WTC11 (cell line): ENCODE data around the gene RRAGD.

ENCODE experiments used
- ARID4B ChIP-seq: sonication (generic); formaldehyde crosslinking; IDR thresholded peaks from 2 replicates; pipeline ENCODE4 v1.8.0; 2023; ENCODE audit warnings: missing genetic modification reagents, mild to moderate bottlenecking, borderline replicate concordance
- CREB1 ChIP-seq: sonication (generic); formaldehyde crosslinking; IDR thresholded peaks from 2 replicates; pipeline ENCODE4 v1.8.0; 2023; ENCODE audit warnings: mild to moderate bottlenecking, missing genetic modification reagents
- CTCF ChIP-seq: fragments of 200-600 bp; IDR thresholded peaks from 2 replicates; pipeline ENCODE4 v1.8.0; 2022; ENCODE audit warnings: antibody characterized with exemption
- GABPB1 ChIP-seq: sonication (generic); formaldehyde crosslinking; IDR thresholded peaks from 2 replicates; pipeline ENCODE4 v1.8.1; 2023; ENCODE audit warnings: mild to moderate bottlenecking, missing genetic modification reagents
- MAX ChIP-seq: sonication (generic); formaldehyde crosslinking; IDR thresholded peaks from 2 replicates; pipeline ENCODE4 v1.8.0; 2022; ENCODE audit warnings: mild to moderate bottlenecking, missing genetic modification reagents
- NFE2L1 ChIP-seq: sonication (generic); formaldehyde crosslinking; IDR thresholded peaks from 2 replicates; pipeline ENCODE4 v1.8.1; 2023; ENCODE audit warnings: missing genetic modification reagents
- ZNF121 ChIP-seq: sonication (generic); formaldehyde crosslinking; IDR thresholded peaks from 2 replicates; pipeline ENCODE4 v1.8.0; 2023; ENCODE audit warnings: missing genetic modification reagents
- ZNF232 ChIP-seq: sonication (generic); formaldehyde crosslinking; IDR thresholded peaks from 2 replicates; pipeline ENCODE4 v1.8.0; 2022; ENCODE audit warnings: mild to moderate bottlenecking, missing genetic modification reagents
- ZNF416 ChIP-seq: fragments of 250-450 bp; sonication (Bioruptor Pico); IDR thresholded peaks from 2 replicates; pipeline ENCODE4 v1.9.0; 2021; ENCODE audit warnings: mild to moderate bottlenecking, inconsistent platforms
- TF ChIP-seq, protein P1 (sequence below): sonication (generic); formaldehyde crosslinking; IDR thresholded peaks from 2 replicates; pipeline ENCODE4 v1.8.0; 2022; ENCODE audit warnings: mild to moderate bottlenecking, missing genetic modification reagents

DNA sequence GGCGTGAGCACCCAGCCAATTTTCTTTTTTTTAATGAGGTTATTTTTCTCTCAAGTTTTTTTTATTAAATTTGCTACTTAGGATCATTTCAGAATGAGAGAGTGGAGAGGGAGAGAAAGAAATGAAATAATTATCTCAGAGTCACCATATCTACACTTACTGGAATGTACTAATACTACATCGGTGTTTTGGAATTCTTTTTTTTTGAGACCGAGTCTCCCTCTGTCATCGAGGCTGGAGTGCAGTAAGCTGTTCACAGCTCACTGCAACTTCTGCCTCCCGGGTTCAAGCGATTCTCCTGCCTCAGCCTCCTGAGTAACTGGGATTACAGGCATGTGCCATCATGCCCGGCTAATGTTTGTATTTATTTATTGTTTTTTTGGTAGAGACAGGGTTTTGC is 48.6 kb upstream of the RRAGD start:
- TF ChIP-seq CTCF (no peak), CREB1 (no peak), NFE2L1 (CRISPR knock-in tag) (no peak), ZNF416 (CRISPR knock-in tag) (no peak), ARID4B (CRISPR knock-in tag) (no peak), MAX (CRISPR knock-in tag) (no peak), ZNF121 (no peak), ZNF232 (CRISPR knock-in tag) (no peak), GABPB1 (CRISPR knock-in tag) (no peak)
- TF ChIP-seq, protein P1, sequence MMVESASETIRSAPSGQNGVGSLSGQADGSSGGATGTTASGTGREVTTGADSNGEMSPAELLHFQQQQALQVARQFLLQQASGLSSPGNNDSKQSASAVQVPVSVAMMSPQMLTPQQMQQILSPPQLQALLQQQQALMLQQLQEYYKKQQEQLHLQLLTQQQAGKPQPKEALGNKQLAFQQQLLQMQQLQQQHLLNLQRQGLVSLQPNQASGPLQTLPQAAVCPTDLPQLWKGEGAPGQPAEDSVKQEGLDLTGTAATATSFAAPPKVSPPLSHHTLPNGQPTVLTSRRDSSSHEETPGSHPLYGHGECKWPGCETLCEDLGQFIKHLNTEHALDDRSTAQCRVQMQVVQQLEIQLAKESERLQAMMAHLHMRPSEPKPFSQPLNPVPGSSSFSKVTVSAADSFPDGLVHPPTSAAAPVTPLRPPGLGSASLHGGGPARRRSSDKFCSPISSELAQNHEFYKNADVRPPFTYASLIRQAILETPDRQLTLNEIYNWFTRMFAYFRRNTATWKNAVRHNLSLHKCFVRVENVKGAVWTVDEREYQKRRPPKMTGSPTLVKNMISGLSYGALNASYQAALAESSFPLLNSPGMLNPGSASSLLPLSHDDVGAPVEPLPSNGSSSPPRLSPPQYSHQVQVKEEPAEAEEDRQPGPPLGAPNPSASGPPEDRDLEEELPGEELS = no peak
